Measurements from ENCODE around the gene ZNF529. TPM values are rescaled to one million over a fixed set of nuclear protein-coding genes. Genes with fewer than 3 reads are reported as not detected.

The ZNF529 gene
- total and polyA plus RNA-seq, 2 of the 8 experiments (the other 6 are each of a cell fraction or from before 2014, with no cell fraction given), result 8.4 to 14.1 TPM

DNA sequence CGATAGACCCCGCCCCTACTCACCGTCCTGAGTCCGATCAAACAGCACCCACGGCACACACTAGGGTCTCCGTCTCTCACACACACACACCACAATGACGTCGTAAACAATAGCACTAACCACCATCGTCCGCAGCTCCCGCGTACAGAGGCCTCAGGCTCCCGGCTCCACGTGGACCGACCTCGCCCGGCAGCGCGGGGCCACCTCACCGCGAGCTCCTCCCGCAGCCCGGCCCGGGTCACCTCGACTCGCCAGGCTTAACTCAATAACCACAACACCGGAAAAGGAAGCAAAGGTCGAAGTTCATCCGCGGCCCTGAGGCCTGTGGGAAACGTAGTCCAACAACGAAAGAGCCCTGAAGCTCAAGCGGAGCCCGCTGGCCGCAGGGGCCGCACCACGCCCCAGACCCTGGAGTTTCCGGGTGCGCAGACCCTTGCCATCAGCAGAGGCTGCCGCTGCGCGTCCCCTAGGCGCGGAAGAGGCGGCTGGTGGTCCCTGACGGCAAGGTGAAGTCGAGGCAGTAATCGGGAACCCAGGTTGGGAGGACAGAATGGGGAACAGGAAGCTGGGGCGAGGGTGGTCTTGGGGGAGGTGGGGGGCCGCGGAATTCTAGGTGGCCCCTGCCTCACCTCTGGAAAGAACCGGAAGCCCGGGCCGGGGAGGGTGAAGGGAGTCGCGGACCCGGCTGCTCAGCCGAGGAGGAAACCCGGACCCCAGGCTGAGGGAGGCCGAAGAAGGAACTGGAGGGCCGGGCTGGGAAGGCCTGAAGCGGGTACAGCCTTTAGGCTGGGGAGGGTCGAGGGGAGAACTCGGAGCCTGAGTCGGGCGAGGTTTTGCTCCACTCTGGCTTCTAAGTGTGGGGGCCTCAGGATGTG, at the start of gene ZNF529 (continued):
- TF ChIP-seq, protein P1, sequence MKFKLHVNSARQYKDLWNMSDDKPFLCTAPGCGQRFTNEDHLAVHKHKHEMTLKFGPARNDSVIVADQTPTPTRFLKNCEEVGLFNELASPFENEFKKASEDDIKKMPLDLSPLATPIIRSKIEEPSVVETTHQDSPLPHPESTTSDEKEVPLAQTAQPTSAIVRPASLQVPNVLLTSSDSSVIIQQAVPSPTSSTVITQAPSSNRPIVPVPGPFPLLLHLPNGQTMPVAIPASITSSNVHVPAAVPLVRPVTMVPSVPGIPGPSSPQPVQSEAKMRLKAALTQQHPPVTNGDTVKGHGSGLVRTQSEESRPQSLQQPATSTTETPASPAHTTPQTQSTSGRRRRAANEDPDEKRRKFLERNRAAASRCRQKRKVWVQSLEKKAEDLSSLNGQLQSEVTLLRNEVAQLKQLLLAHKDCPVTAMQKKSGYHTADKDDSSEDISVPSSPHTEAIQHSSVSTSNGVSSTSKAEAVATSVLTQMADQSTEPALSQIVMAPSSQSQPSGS (IDR thresholded peaks at IDR 0.05; ENCODE audit: low read length), result no peak
- TF ChIP-seq ATF3 (IDR thresholded peaks at IDR 0.05; ENCODE audit: insufficient read depth, low read depth, low read length), result no peak
- TF ChIP-seq MAFK (IDR thresholded peaks at IDR 0.05; ENCODE audit: low read depth, low read length), result no peak
- TF ChIP-seq TAF1 (IDR thresholded peaks at IDR 0.05; ENCODE audit: low read depth, low read length), result peak; percentile 81
- TF ChIP-seq SP2 (IDR thresholded peaks at IDR 0.05; ENCODE audit: low read length), result no peak
- no peak for TF ChIP-seq CHD7 (IDR thresholded peaks at IDR 0.05; ENCODE audit: insufficient replicate concordance, low read length)
- TF ChIP-seq CTBP2 (IDR thresholded peaks at IDR 0.05; ENCODE audit: borderline replicate concordance, insufficient read depth, insufficient read length, low read length), result no peak
